ENCODE data around the gene CENPX.

GRCh38 chr17:82061047-82061925, 38.6 kb upstream of the CENPX start:
- TF ChIP-seq, protein P1, sequence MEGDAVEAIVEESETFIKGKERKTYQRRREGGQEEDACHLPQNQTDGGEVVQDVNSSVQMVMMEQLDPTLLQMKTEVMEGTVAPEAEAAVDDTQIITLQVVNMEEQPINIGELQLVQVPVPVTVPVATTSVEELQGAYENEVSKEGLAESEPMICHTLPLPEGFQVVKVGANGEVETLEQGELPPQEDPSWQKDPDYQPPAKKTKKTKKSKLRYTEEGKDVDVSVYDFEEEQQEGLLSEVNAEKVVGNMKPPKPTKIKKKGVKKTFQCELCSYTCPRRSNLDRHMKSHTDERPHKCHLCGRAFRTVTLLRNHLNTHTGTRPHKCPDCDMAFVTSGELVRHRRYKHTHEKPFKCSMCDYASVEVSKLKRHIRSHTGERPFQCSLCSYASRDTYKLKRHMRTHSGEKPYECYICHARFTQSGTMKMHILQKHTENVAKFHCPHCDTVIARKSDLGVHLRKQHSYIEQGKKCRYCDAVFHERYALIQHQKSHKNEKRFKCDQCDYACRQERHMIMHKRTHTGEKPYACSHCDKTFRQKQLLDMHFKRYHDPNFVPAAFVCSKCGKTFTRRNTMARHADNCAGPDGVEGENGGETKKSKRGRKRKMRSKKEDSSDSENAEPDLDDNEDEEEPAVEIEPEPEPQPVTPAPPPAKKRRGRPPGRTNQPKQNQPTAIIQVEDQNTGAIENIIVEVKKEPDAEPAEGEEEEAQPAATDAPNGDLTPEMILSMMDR (IDR thresholded peaks at IDR 0.05; ENCODE audit: low read depth, low read length, poor library complexity, severe bottlenecking): no peak
- TF ChIP-seq EZH2phosphoT487 (IDR thresholded peaks at IDR 0.05; ENCODE audit: borderline replicate concordance, low read length): no peak

All from DOHH2 (cell line).